GM21529 (cell line): Measurements from ENCODE around the gene PRKAR1B.
A peak's percentile ranks its signal among the peaks of the same experiment; 100 is the strongest.

Source experiments
- ATAC-seq: cut with Tn5 transposase; IDR thresholded peaks from one replicate; pipeline ENCODE4 v1.9.1; 2021; ENCODE audit not compliant: unreplicated experiment

PRKAR1B gene

GRCh38 chr7:594212-594913 lies 132.7 kb downstream of the PRKAR1B start:
- no peak for ATAC-seq

DNA sequence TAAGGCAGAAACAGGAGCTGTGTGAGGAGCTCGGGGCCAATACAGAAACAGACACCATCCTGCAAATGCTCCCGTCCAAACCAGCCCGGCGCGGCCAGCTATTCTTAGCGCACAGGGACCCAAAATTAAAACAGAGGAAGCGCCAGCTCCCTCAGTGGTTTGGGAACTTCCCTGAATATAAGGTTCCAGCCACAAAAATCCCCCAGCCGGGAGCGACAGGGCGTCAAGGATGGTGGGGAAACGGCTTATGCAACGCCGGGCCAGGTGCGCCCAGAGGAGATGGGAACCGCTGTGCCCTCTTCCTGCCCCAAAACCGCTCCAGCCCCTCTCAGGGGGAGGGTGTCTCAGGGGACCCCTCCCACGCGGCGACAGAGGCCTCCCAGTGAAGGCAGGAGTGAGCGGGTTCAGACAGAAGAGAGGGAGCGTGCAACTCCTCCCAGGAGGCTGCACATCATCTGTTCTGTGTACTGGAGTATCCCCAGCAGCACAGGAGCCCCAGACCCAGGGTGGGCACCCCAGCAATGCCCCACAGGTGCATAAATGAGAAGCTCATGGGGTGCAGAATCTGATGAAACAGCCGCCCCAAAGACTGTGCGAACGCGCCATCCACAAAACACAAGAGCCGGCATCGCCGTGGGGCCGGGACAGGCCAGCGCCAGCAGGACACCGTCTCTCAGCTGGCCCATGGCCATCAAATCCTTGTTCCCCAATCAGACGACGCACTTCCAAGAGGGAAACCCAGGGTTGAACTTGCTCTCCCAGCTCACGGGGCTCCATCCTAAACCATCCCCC lies 133.6 kb downstream of the PRKAR1B start:
- ATAC-seq: no peak

DNA sequence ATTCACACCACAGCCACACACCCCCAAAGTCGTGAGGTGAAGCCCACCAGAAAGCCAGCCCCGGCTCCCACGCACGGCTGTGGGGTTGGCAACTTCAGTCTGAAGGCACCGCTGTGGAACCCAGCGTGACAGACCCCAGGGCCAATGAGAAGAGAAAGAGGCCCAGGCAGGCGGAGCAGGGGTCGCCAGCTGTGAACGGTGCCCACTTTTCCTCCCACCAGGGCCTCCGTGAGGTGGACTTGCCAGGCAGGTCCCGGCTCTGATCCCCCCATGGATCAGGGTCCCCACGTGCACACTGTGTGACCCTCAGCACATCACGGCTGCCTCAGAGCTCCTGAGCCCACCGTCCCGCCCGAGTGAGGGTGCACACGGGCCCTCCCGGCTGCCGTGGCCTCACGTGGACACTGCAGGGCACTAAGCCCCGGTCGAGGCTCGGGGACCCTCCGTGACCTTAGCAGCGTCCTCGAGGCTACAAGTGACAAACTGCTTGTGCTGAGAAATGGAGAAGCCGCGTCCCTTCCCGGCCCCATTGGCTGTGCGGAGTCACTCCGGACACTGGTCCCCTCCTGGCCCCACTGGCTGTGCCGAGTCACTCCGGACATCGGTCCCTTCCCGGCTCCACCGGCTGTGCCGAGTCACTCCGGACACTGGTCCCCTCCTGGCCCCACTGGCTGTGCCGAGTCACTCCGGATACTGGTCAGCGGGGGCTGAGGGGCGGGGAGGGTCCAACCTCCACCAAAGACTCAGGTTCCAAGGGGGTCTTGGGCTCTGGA lies 135.0 kb downstream of the PRKAR1B start:
- ATAC-seq: no peak

DNA sequence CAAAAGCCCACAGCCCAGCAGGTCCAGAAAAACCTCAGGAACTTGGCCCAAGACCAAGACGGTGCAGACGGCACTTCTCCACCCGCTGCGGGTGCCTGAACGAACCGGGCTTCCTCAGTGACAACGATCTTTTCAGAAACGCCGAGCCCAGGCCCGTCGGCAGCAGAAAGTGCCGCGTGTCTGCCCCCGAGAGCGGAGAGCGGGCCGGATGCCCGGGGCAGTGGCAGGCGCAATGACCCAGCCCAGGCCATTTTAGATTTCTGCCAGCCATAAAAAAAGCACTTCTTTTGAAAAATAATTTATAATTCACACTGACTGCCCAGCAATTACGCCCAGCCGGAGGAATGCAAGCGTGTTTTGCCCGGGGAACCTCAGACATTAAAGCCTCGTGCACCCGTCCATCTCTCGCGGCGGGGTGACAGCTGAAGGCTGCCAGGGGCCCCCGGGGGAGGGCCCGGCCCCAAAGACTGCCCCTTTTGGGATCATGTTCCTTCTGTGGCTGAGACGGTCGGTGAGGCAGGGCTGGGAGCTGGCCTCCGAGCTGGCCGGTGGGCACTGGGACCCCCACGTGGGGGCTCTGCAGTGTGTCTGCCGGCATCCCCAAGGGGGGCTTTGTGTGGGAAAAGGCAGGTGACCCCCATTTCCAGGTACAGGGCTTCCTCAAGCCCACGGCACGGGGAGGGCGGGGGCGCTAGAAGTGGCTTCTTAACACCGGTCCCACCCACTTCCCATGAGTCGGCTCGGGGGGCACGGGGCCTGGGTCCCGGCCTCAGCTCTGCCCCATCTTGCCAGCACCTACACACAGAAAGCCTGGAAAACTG lies 136.1 kb downstream of the PRKAR1B start:
- no peak for ATAC-seq

- ATAC-seq: no peak
Measured at GRCh38 chr7:589781-590575, 137.1 kb downstream of the PRKAR1B start.

GRCh38 chr7:587767-588166 lies 139.3 kb downstream of the PRKAR1B start:
- ATAC-seq: no peak

DNA sequence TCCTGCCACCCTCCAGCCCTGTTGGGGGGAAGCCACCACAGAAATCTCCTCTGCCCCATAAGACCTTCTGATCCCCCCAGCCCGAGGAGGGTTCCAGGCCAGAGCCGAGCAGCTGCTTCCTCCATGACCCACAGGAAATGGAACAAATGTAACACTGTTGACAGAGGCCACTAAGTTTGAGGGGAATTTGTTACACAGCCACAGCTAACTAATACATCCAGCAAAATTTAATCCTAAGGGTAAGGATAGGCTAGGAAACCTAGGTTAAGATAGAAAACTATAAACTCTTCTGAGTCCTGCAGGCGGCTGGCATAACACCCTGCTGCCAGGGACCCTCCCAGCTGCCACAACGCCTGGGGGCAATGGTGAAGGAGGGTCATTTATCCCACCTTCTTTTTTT lies 140.6 kb downstream of the PRKAR1B start:
- no peak for ATAC-seq

GRCh38 chr7:585873-586272 lies 141.2 kb downstream of the PRKAR1B start:
- ATAC-seq: no peak

- ATAC-seq: peak; percentile 82
Measured at GRCh38 chr7:585229-585711, 141.8 kb downstream of the PRKAR1B start.

DNA sequence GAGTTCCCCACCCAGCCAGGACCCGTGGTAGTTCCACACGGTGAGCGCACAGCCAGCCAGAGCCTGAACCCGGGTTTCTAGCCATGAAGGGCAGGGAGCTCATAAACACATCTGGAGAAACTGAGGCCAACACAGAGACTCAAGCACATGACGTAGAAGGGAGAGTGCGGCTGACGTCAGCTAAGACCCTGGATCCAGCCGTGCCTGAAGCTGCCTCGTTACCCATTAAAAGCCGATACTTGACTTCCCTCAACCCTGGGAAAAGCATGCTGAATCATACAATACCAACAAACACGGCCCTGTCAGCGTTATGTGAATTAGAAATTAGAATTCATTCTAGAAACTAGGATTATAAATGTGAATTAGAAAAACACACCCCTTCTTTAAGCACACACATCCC lies 142.3 kb downstream of the PRKAR1B start:
- no peak for ATAC-seq

DNA sequence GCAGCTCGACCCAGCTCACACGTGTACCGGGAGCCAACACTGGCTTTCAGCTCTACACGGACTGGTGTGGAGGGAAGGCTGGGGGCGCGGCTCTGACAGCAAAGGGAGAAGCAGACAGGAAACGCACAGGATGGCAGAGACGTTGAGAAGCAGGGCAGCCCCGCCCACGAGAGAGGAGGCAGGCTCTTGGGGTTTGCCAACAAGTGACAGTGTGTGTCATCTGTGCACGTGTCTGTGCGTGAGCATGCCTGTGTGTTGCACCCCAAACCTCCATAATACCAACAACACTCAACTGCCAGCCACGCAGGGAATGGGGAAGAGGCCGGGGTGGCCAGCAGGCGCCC lies 143.0 kb downstream of the PRKAR1B start:
- no peak for ATAC-seq

- ATAC-seq: no peak
Measured at GRCh38 chr7:583410-584121, 143.5 kb downstream of the PRKAR1B start.

DNA sequence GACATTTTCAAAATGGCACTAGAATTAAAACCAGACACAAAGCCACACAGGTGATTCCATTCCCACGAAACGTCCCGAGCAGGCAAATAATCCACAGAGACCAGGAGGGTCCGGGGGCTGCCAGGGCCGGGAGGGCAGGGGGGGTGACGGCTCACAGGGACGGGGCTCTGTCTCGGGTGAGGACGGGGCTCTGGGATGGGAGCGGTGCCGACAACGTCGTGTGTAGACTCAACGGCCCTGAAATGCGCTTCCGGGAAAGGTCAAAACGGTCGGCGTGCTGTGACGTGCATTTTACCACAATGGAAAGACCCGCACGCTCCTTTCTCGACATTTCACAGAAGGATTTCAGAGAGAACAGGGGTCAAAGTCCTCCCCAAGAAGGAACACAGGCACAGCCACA lies 144.2 kb downstream of the PRKAR1B start:
- no peak for ATAC-seq

GRCh38 chr7:582081-582835 lies 144.8 kb downstream of the PRKAR1B start:
- ATAC-seq: no peak

GRCh38 chr7:578386-578785 lies 148.7 kb downstream of the PRKAR1B start:
- no peak for ATAC-seq

DNA sequence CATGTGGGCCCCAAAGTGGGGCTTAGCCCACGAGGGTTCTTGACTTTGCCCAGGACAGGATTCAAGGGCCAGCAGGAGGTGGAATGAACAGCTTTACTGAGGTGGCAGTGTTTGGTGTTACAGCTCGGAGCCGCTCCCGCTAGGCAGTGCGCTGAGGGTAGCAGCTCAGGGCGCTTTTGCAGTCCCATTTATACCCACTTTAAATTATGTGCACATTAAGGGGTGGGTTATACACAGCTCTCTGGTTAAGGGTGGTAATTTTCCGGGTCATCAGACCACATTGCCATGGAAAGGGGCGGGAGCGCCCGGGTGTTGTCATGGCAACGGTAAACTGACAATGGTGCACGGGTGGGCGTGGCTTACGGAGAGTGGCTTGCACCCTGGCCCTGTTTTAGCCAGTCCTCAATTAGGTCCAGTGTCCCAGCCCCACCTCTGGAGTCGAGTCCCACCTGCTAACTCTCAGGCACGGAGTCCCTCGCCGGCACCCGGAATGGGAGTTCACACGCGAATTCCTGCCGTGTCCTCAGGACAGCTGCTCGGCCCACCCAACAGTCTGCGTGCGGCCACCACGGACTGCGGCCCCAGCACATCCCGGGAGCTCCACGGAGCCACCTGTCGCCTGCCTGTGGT lies 149.2 kb downstream of the PRKAR1B start:
- ATAC-seq: no peak

- ATAC-seq: no peak
Measured at GRCh38 chr7:577278-577665, 149.8 kb downstream of the PRKAR1B start.

DNA sequence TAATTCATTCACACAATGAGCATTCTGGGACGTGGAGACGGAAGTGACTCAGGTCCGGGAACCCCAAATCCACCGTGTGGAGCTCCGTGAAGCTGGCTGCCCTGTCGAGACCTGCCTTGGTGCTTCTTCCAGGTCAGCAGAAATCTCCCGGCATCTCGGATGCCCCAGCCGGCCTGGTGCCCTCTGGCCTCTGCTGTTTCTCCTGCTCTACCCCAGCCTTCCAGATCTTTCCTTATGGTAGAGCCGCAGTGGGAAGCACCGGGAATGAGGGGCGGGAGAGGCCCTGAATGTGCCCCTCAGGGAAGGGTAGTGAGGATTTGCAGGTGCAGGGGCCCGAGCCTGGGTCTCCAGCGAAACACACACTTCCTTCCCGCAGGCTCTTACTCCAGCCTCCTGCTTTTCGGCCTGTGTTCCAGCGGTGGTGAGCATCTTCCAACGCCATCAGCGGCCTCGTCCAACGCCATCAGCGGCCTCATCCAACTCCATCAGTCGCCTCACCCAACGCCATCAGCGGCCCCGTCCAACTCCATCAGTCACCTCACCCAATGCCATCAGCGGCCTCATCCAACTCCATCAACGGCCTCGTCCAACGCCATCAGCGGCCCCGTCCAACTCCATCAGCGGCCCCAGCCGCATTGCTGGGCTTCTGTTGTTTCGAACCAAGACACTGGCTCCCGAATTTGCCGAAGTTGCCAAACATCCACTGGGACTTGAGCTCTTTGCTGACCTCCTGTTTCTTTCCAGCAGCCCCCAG lies 150.4 kb downstream of the PRKAR1B start:
- no peak for ATAC-seq
